ENCODE measurements around the gene CTRL.

Gene CTRL

GRCh38 chr16:67934306-67935100, 2.8 kb upstream of the CTRL start:
- Histone ChIP-seq H3K27ac (ENCODE audit: poor library complexity, severe bottlenecking) (no peak overlapping the region), H3K4me1 (ENCODE audit: insufficient read depth, poor library complexity, severe bottlenecking) (no peaks in the 10 kb centered on the region), H3K9me3 (ENCODE audit: severe bottlenecking) (no peaks in the 10 kb centered on the region), H3K4me3 (ENCODE audit: severe bottlenecking) (peak overlapping the region; percentile 67), H3K27me3 (ENCODE audit: insufficient read depth, poor library complexity, severe bottlenecking) (no peaks in the 10 kb centered on the region), H3K36me3 (ENCODE audit: low read depth) (peaks cover 3% of the 10 kb centered on the region)
- TF ChIP-seq, protein P1, sequence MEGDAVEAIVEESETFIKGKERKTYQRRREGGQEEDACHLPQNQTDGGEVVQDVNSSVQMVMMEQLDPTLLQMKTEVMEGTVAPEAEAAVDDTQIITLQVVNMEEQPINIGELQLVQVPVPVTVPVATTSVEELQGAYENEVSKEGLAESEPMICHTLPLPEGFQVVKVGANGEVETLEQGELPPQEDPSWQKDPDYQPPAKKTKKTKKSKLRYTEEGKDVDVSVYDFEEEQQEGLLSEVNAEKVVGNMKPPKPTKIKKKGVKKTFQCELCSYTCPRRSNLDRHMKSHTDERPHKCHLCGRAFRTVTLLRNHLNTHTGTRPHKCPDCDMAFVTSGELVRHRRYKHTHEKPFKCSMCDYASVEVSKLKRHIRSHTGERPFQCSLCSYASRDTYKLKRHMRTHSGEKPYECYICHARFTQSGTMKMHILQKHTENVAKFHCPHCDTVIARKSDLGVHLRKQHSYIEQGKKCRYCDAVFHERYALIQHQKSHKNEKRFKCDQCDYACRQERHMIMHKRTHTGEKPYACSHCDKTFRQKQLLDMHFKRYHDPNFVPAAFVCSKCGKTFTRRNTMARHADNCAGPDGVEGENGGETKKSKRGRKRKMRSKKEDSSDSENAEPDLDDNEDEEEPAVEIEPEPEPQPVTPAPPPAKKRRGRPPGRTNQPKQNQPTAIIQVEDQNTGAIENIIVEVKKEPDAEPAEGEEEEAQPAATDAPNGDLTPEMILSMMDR (IDR thresholded peaks at IDR 0.05; ENCODE audit: poor library complexity, severe bottlenecking) = no peak
- no peak for ATAC-seq (ENCODE audit: low read depth)
- no peak for DNase-seq (ENCODE audit: low spot score)

DNA sequence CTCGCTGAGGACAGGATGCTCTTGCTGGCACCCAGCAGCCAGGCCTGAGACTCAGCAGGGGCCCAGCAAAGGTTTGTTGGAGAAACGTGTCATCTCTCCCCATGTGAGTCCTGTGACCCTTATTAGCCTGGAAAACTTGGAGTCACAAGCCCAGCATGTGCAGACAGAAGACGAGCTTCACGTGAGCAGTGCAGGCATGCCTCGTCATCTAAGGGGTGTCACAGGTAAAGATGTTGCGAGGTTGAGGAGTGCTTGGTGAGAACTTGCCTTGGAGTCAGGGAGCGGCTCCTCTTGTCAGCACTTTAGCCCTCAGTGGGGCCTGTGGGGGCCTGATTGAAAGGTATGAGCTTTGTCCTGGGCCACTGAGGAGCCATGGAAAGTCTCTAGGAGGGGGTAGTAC, 2.1 kb upstream of the CTRL start:
- TF ChIP-seq, protein P1 (IDR thresholded peaks at IDR 0.05; ENCODE audit: poor library complexity, severe bottlenecking) = no peak
- Histone ChIP-seq H3K4me3 (ENCODE audit: severe bottlenecking) (no peak overlapping the region), H3K27ac (ENCODE audit: poor library complexity, severe bottlenecking) (no peak overlapping the region), H3K4me1 (ENCODE audit: insufficient read depth, poor library complexity, severe bottlenecking) (no peaks in the 10 kb centered on the region), H3K9me3 (ENCODE audit: severe bottlenecking) (no peaks in the 10 kb centered on the region), H3K36me3 (ENCODE audit: low read depth) (peaks cover 10% of the 10 kb centered on the region), H3K27me3 (ENCODE audit: insufficient read depth, poor library complexity, severe bottlenecking) (no peaks in the 10 kb centered on the region)
- DNase-seq (ENCODE audit: low spot score) (no peak), ATAC-seq (ENCODE audit: low read depth) (no peak)

GRCh38 chr16:67932462-67932840, 789 bp upstream of the CTRL start:
- no peak overlapping the region for H3K4me3 ChIP-seq (ENCODE audit: severe bottlenecking)
- H3K27ac ChIP-seq (ENCODE audit: poor library complexity, severe bottlenecking) = no peak overlapping the region
- DNase-seq (ENCODE audit: low spot score) (no peak), ATAC-seq (ENCODE audit: low read depth) (no peak)
- no peaks in the 10 kb centered on the region for H3K4me1 ChIP-seq (ENCODE audit: insufficient read depth, poor library complexity, severe bottlenecking)
- TF ChIP-seq, protein P1 (IDR thresholded peaks at IDR 0.05; ENCODE audit: poor library complexity, severe bottlenecking) = no peak
- H3K9me3 ChIP-seq (ENCODE audit: severe bottlenecking) = no peaks in the 10 kb centered on the region
- H3K27me3 ChIP-seq (ENCODE audit: insufficient read depth, poor library complexity, severe bottlenecking) = no peaks in the 10 kb centered on the region
- H3K36me3 ChIP-seq (ENCODE audit: low read depth) = peaks cover 23% of the 10 kb centered on the region

GRCh38 chr16:67930678-67931211, 917 bp downstream of the CTRL start:
- Histone ChIP-seq H3K4me1 (ENCODE audit: insufficient read depth, poor library complexity, severe bottlenecking) (peaks cover under 1% of the 10 kb centered on the region), H3K9me3 (ENCODE audit: severe bottlenecking) (no peaks in the 10 kb centered on the region), H3K27ac (ENCODE audit: poor library complexity, severe bottlenecking) (no peak overlapping the region), H3K27me3 (ENCODE audit: insufficient read depth, poor library complexity, severe bottlenecking) (no peaks in the 10 kb centered on the region), H3K4me3 (ENCODE audit: severe bottlenecking) (no peak overlapping the region), H3K36me3 (ENCODE audit: low read depth) (peaks cover 24% of the 10 kb centered on the region)
- DNase-seq (ENCODE audit: low spot score) (no peak), ATAC-seq (ENCODE audit: low read depth) (no peak)
- TF ChIP-seq, protein P1 (IDR thresholded peaks at IDR 0.05; ENCODE audit: poor library complexity, severe bottlenecking) = no peak

- ATAC-seq (ENCODE audit: low read depth) = no peak
These were observed 1.5 kb downstream of the CTRL start for GRCh38 chr16:67930191-67930590.

More at GRCh38 chr16:67930191-67930590, 1.5 kb downstream of the CTRL start:
- Histone ChIP-seq H3K36me3 (ENCODE audit: low read depth) (peaks cover 24% of the 10 kb centered on the region), H3K9me3 (ENCODE audit: severe bottlenecking) (no peaks in the 10 kb centered on the region), H3K27me3 (ENCODE audit: insufficient read depth, poor library complexity, severe bottlenecking) (no peaks in the 10 kb centered on the region), H3K4me3 (ENCODE audit: severe bottlenecking) (no peak overlapping the region), H3K27ac (ENCODE audit: poor library complexity, severe bottlenecking) (no peak overlapping the region), H3K4me1 (ENCODE audit: insufficient read depth, poor library complexity, severe bottlenecking) (peaks cover 4% of the 10 kb centered on the region)
- no peak for DNase-seq (ENCODE audit: low spot score)
- TF ChIP-seq, protein P1 (IDR thresholded peaks at IDR 0.05; ENCODE audit: poor library complexity, severe bottlenecking) = no peak
